H54 (cell line): ENCODE measurements around the gene NSUN3.

Experiments
- DNase-seq: peaks from one replicate; pipeline ENCODE4 v3.0.0; 2011; ENCODE audit warnings: low spot score, mixed read lengths; ENCODE audit not compliant: insufficient read length
- FAIRE-seq: peaks from 3 replicates; lab custom pipeline; 2011; peaks lifted over from hg19 to GRCh38; lab: Jason Lieb, UNC
- POLR2A ChIP-seq: IDR thresholded peaks from 2 replicates; pipeline ENCODE4 v1.6.1; 2011; ENCODE audit warnings: low read depth, mild to moderate bottlenecking, low read length

The NSUN3 gene

DNA sequence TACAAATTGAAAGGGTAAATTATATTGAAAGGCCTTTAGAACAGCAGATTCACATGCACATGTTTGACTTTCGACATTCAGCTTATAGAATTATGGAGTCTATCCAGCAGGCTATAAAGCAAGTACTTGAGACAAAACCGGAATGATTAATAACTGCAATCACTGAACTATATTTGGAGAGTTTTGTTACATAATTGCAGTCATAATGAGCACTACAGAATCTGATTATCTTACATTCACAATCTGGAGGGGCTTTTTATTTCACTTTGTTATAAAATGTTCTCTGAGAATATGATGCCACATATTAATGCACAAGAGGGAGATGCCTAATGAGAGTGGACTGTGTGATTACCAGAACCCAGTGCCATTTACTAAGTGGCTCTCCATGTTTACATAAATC lies 64.3 kb downstream of the NSUN3 start:
- DNase-seq (no peak), FAIRE-seq (no peak)
- no peak for TF ChIP-seq POLR2A

DNA sequence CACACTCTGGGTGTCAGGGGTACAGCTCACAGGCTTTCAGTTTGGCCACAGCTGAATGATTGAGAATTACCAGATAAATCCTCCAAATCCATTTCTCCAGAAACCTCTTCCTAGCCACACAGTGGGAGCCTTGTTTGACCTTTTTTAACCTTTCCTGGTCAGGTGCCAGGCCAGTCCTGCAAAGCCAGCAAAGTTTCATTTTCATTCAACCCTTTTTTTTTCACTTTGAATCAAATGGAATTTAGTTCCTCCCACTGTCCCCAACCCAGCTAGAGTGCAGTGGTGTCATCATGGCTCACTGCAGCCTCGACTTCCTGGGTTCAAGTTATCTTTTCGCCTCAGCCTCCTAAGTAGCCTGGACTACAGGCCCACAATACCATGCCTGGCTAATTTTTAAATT lies 67.8 kb downstream of the NSUN3 start:
- FAIRE-seq = no peak
- no peak for DNase-seq
- no peak for TF ChIP-seq POLR2A

DNA sequence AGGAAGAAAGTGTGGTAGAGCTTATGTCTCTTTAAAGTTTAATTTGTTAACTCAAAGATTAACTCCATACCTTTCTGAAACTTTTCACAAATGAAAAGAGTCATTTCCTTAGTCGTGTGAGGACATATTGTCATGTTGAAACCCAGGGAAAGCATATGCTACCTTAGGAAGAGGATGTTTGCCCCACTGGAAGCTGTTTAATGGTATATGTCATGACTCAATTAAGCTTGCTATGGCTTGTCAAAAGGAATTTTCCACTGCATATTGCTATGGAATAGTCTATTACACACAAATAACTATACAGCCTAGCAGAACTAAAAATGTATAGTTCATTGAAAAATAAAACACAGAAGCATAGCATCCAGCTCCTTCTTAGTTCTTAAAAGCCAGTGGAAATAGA lies 69.9 kb downstream of the NSUN3 start:
- TF ChIP-seq POLR2A = no peak
- DNase-seq (no peak), FAIRE-seq (peak; percentile 20)

DNA sequence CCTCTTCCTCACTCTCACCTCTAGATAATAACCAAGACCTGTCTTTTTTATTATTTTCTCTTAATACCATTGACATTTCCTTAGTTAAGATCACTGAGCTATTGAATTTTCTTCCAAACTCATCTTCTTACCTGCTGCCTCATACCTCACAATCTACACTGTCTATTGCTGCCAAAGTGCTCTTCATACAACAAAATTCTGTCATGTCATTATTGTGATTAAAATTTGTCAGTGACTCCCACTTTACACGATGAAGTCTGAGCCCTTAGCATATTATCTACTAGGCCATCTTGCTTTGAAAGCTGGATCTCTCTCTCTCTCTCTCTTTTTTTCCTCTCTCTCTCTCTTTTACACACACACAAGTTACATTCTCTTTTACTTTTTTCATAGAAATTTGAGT lies 73.3 kb downstream of the NSUN3 start:
- no peak for TF ChIP-seq POLR2A
- DNase-seq (no peak), FAIRE-seq (no peak)

DNA sequence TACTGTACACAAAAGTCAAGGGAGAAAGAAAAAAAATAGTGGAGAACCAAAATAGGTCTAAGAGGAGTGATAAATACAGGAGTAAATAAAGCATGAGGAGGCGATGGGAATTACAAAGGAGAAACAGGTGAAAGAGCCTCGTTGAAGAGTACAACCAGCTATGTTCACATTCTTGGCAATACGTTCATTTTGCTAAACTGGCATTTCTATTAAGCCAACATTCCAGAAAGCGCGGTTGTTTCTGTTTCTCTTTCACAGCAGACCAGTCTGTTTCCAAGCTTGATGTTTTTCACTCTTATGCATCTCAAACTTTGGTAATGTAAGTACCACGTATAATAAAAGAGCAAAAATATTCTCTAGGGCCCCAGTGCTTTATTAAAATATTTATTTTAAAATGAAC lies 74.5 kb downstream of the NSUN3 start:
- DNase-seq (no peak), FAIRE-seq (peak; percentile 61)
- no peak for TF ChIP-seq POLR2A

DNA sequence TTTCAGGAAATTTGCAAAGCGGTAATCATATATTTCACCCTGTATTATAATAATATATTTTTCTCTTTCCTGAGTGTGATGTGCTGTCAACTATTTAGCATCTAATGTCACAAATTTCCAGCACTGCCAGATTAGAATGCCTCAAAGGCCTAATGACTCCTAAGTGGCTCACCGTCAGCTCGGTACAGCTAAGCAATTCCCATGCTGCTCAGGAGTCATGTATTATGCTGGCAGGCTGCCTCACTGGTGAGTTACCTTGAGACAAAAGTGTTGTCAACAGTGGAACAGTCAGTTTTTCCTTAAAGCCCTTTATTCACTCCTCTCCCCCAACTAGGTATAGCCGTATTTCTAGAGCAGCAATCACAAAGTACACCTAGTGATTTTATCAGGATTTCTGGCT lies 83.6 kb downstream of the NSUN3 start:
- no peak for TF ChIP-seq POLR2A
- FAIRE-seq (no peak), DNase-seq (no peak)

DNA sequence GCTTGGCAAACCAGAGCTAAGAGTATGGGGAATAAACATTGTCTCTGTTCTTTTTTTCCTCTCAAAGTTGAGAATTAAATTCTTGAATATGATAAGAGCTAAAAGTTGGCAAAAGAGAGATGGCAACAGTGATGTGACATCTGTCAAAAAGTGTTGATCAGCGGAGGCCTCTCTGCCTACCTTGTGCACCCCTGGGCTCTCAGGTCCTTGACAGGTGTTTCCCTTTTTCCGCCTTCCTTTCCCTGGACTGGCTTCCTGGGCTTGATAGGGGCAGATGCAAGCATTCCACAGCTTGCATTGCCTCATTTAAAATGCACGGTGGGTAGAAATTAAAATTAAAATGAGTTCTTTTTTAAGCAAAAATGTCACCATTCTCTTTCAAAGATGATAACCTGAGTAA lies 84.2 kb downstream of the NSUN3 start:
- no peak for FAIRE-seq
- TF ChIP-seq POLR2A = no peak
- no peak for DNase-seq

DNA sequence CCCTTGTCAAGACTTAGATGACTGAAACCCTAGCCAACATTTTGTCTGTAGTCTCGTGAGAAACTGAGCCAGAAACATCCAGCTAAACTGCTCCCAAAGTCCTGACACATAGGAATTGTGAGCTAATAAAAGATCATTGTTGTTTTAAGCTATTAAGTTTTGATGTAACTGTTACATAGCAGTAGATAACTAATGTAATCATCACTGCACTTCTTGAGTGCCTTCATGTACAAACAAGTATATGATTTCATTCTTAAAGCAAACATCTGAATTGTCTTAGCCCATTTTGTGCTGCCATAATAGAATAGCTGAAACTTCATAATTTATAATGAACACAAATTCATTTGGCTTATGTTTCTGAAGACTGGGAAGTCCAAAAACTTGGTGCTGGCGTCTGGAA lies 87.3 kb downstream of the NSUN3 start:
- TF ChIP-seq POLR2A = no peak
- DNase-seq = no peak
- no peak for FAIRE-seq

DNA sequence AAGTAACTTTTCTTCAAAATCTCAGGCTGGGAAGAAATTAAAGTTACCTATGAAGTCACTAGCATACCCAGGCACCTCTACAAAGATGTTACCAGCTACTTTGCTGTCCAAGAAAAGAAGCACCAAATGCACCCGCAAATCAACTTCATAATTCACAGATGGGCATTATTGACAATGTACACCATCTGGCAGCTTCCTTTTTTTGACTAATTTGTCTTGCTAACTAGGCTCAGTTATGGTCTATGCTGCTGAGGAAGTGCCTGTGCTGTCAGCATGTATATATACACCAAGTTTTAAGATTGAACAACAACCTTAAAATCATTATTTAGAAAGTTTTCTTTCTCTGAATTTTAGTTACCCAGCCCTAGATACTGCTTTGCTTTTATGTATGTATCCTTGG lies 93.8 kb downstream of the NSUN3 start:
- FAIRE-seq = no peak
- no peak for TF ChIP-seq POLR2A
- no peak for DNase-seq

DNA sequence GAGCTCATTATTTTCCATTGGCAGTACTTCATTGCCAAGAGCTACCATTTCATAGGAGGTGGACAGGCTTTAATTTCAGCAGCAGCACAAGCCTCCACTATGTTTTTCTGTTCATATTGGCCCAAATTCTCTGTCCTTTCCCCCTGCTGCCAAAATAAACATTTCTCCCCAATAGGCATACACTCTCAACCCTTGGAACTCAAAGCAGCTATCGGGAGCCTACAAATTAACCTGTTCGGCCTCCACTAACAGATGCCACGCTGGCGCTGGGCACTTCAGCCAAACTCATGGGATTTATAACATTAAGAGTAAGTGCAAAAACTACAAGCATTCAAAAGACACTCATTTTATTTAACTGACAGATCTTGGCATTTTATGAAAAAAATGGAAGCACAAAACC lies 95.7 kb downstream of the NSUN3 start:
- FAIRE-seq (no peak), DNase-seq (no peak)
- TF ChIP-seq POLR2A = no peak

DNA sequence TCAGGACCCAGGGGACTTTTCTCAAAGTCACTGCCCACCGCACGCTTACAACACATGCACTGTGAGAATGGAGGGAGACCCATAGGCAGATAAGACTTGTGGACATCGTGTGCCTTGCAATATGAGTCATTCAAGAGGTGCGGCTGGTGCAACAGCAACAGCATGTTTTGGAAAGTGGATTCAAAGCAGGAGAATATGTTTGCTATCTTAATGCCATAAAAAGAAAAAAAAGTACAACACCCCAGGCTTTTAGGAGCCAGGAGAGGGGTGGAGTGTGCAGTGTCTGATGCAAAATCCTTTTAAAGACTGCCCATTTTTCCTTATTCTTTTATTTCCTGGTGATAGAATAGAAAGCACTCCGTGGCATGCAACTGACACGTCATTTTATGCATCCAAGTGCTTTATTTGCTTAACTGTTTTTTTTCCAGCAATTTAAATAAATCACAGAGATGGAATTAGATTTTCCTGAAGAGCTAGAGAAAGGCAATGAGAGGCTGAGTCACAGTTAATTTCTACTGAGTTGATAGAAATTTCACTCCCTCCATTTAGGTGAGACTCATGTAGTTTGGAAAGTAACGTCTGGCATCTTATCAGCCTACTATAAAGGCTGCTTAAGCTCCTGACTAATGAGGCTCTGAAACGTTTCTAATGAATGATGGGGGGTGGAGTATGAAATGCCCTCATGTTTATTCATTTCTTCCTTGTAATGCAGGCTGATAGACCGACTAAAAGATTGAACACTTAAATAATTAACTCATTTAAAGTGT lies 96.4 kb downstream of the NSUN3 start:
- FAIRE-seq = peak; percentile 77
- DNase-seq = peak; percentile 35
- TF ChIP-seq POLR2A = no peak

DNA sequence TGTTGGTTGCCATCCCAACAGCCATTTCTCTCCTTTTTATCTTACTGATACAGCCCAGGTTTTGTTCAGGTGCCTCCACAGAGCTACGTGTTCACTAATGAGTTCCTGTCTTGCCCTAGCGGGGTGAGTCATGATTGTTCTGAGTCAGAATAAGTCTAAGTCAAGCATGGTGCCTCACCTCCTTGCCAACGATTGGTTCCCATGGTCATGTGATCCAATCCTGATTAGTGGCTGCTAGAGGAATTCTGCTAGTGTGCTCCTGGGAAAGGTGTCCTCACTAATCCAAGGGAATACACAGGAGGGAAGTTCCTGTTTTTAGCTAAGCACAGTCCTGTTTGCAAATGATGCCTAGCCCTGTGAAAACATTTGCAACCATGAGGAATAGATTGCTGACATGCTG lies 99.8 kb downstream of the NSUN3 start:
- peak; percentile 99 for FAIRE-seq
- no peak for TF ChIP-seq POLR2A
- peak; percentile 45 for DNase-seq

DNA sequence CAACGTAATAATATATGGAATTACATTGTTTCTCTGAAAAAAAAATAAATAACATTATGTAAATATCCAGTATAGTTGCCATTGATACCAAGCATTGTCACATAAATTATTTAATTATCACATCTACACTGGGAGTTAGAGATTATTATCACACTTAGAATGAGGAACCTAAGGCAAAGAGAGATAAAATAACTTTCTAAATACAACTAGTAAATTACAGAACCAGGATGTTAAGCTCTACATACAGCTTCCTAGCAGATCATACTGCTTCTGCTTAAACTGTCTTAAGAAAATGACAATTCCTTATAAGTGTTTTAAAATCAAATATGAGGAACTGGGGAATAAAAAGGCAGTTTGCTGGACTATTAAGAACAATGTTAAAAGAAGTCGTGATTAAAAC lies 104.5 kb downstream of the NSUN3 start:
- no peak for TF ChIP-seq POLR2A
- DNase-seq (no peak), FAIRE-seq (no peak)

DNA sequence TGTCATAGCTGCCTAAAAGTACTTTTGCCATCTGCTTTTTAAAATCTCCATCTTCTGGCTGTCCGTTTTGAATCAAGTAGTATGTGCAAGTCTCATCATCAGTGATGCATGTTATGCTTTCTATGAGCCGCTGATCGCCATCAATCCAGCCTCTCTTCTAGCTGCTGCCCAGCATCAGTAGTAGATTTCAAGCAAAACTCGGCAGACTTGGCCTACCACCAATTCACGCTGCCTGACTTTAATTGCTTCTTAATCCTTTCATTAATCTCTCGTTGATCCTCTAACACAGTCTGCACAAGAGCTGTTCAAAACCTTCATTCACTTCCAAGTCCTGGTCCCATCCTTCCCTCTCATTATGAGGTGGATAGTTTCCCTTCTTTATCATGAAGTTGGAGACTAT lies 104.9 kb downstream of the NSUN3 start:
- DNase-seq (no peak), FAIRE-seq (no peak)
- TF ChIP-seq POLR2A = no peak

DNA sequence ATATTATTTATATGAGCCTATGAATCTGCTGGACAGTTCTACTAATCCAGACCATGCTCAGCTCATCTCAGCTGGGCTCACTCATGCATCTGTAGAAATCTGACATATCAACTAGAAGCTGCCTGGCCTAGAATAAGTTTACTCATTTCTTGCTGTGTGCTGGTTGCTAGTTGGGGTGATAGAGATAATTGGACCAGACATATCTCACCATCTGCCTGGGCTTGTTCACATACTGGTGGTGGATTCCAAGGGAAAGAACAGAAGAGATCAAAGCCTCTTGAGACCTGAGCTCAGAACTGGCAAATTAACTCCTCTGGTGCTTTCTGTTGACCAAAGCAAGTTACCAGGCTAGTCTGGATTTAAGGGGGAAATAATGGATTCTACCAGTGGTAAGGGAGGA lies 109.1 kb downstream of the NSUN3 start:
- FAIRE-seq (no peak), DNase-seq (no peak)
- no peak for TF ChIP-seq POLR2A
